Gastrocnemius medialis (tissue), 4 donors: ENCODE data around the gene ALOX12B. TPM values are rescaled to one million over a fixed set of nuclear protein-coding genes. Genes with fewer than 3 reads are reported as not detected.

Experiments used
- ATAC-seq, 2 donors: fragments of 150-250 bp; one replicate each; pipeline ENCODE4 v1.9.1; 2016
- DNase-seq, 2 donors: peaks; one replicate each; pipeline ENCODE4 v3.0.0-alpha.2; 2019
- H3K27ac ChIP-seq, 4 donors: fragments of 200-600 bp; sonication (generic); 1 replicate in 1 of 4; 2 replicates in 3 of 4; pipeline ENCODE4 v1.5.1; 2016 to 2018; ENCODE audit warnings: mild to moderate bottlenecking in 2 of 4, moderate library complexity in 1 of 4
- H3K27me3 ChIP-seq, 3 donors: fragments of 200-600 bp; sonication (generic) in 2 of 3; 1 replicate in 1 of 3; 2 replicates in 2 of 3; pipeline versions ENCODE4 v1.5.1 to v1.6.0; 2016 to 2019; ENCODE audit warnings: mild to moderate bottlenecking in 1 of 3, moderate library complexity in 1 of 3
- H3K36me3 ChIP-seq, 2 donors: fragments of 200-600 bp; sonication (generic) in 1 of 2; one replicate each; pipeline ENCODE4 v1.5.1; 2017 to 2018
- H3K4me1 ChIP-seq, 2 donors: fragments of 200-600 bp; sonication (generic) in 1 of 2; one replicate each; pipeline ENCODE4 v1.5.1; 2016 to 2017; ENCODE audit warnings: mild to moderate bottlenecking in 2 of 2
- H3K4me3 ChIP-seq, 4 donors: fragments of 200-600 bp; sonication (generic) in 3 of 4; 1 replicate in 1 of 4; 2 replicates in 3 of 4; pipeline ENCODE4 v1.5.1; 2016 to 2019; ENCODE audit warnings: mild to moderate bottlenecking in 2 of 4
- H3K9me3 ChIP-seq, 3 donors: fragments of 200-600 bp; sonication (generic) in 2 of 3; 1 replicate in 1 of 3; 2 replicates in 2 of 3; pipeline ENCODE4 v1.5.1; 2016 to 2019
- POLR2A ChIP-seq, 2 donors: fragments of 450-650 bp; IDR thresholded peaks; one replicate each; pipeline ENCODE4 v1.6.1; 2017; ENCODE audit warnings: antibody characterized with exemption in 2 of 2, mild to moderate bottlenecking in 2 of 2, moderate library complexity in 2 of 2
- in situ Hi-C, 4 donors: fragments of 200-750 bp; cut with MboI; loops; one replicate each; pipeline versions ENCODE4 v1.15.0 to v1.8.0; 2017; ENCODE audit warnings: low sequenced_read_pairs in 4 of 4
- intact Hi-C: fragments of 100-400 bp; cut with DNase I; formaldehyde crosslinking; loops from one replicate; pipeline ENCODE4 v1.15.1; 2023; ENCODE audit warnings: low total_unique reads
- total RNA-seq, 4 donors: library from RNA; depleted of rRNA; stranded (reverse); fragments of >200 nt; gene quantifications; one replicate each; pipeline versions ENCODE4 v1.1.0 to v1.2.3, GENCODE V29; 2016
- TF ChIP-seq, protein P1 (sequence below), 5 experiments: fragments of 450-650 bp in 3 of 5; fragments of 200-600 bp in 2 of 5; sonication (generic) in 2 of 5; IDR thresholded peaks in 4 of 5; conservative IDR thresholded peaks in 1 of 5; 1 replicate in 4 of 5; 2 replicates in 1 of 5; pipeline ENCODE4 v1.5.1; 2016 to 2019; ENCODE audit warnings: antibody characterized with exemption in 5 of 5, mild to moderate bottlenecking in 3 of 5, moderate library complexity in 3 of 5

Gene ALOX12B
- total RNA-seq, 4 donors from 2014 or later, result not detected

DNA sequence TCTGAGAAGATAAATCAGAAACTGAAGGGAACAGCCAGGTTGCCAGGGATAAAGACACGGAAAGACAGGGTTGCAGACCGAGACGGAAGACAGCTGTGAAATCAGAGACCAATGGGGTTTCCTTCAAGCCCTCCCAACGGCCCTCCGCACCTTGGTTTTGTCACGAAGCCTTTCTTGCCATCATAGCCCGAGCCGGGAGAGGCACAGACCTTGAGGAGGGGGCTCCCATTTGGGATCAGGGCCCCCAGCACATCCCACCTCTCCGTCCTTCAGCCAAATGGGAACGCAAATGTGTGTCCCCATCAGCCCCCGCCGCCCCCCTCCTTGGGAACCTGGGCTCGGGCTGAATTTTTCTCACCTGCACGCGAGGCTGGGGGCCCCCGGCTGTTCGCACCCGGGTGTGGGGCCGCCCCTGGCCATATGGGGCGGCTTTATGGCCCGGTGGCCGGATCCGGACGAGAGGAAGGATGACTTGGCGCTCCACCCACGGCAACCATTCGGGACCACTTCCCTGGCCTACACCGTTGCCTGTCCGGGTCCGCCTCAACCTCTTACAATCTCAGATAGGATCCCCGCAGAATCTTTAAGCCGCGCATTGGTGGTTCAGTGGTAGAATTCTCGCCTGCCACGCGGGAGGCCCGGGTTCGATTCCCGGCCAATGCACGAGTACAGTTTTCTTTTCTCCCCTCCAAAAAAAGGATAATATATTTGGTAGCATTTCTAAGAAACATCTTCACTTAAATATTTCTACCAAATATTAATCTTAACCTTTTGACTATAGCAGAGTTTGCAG lies 37.8 kb upstream of the ALOX12B start:
- Histone ChIP-seq H3K9me3 (no peaks in the 10 kb centered on the region), H3K4me3 (peak overlapping the region; percentile 66 to 78 (median 72)), H3K36me3 (no peaks in the 10 kb centered on the region), H3K27ac (peak overlapping the region; percentile 68 to 79 (median 74)), H3K27me3 (peaks cover 31 to 44% (median 37%) of the 10 kb centered on the region in 3 donors), H3K4me1 (peaks cover 57 to 62% of the 10 kb centered on the region in 2 donors)
- DNase-seq, result peak; percentile 63 to 68
- intact Hi-C loops, result no loop called here
- no peak for TF ChIP-seq POLR2A (IDR thresholded peaks at IDR 0.05)
- TF ChIP-seq, protein P1, sequence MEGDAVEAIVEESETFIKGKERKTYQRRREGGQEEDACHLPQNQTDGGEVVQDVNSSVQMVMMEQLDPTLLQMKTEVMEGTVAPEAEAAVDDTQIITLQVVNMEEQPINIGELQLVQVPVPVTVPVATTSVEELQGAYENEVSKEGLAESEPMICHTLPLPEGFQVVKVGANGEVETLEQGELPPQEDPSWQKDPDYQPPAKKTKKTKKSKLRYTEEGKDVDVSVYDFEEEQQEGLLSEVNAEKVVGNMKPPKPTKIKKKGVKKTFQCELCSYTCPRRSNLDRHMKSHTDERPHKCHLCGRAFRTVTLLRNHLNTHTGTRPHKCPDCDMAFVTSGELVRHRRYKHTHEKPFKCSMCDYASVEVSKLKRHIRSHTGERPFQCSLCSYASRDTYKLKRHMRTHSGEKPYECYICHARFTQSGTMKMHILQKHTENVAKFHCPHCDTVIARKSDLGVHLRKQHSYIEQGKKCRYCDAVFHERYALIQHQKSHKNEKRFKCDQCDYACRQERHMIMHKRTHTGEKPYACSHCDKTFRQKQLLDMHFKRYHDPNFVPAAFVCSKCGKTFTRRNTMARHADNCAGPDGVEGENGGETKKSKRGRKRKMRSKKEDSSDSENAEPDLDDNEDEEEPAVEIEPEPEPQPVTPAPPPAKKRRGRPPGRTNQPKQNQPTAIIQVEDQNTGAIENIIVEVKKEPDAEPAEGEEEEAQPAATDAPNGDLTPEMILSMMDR (IDR thresholded peaks at IDR 0.05 in 4 of 5, conservative IDR thresholded peaks at IDR 0.05 in 1 of 5), result no peak
- ATAC-seq, result peak; percentile 45 to 51
- in situ Hi-C loops, result loop anchor here in 2 of 4 donors (10.0 kb wide), 2 partner anchors 49 to 59 kb away; partner anchors contain the start of gene TMEM107 (in 1 of the 2)

DNA sequence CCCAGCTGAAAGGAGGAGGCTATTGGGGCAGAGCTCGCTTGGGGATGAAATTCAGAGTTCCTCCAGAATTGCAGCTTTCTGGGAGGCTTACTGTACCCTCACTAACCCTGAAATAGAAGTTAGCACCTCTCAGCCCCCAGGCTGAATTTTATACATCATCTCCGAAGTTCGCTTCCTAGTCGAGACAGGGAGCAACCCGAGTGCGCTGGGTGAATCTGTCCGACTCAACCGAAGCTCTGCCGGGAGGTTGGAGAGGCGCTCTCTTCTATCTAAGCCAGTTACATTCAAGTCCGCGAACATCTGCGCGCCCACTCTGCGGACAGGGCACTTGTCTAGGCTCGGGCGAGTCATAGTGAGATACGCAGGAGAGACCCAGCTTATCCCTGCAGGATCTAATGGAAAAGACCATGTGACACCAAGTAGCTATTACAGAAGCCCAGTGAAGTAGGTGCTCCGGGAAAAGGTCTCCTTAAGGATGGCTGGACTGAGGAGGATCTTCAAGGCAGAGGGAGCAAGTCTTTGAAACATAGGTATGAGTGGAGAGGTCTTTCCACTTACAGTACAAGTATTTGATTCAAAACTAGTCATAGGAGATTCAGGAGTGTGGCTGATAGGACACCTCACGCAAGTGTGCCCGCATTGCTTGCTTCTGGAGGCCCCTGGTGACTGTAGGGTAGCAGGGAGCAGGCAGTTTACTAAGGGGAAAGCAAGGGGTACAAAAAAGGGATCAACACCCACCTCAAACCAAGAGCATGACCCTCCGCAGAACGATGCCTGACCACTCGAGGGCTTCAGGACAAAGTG lies 37.0 kb upstream of the ALOX12B start:
- TF ChIP-seq, protein P1 (IDR thresholded peaks at IDR 0.05 in 4 of 5, conservative IDR thresholded peaks at IDR 0.05 in 1 of 5), result no peak
- TF ChIP-seq POLR2A (IDR thresholded peaks at IDR 0.05), result no peak
- no peaks in the 10 kb centered on the region for H3K9me3 ChIP-seq
- DNase-seq (no peak), ATAC-seq (no peak)
- no peaks in the 10 kb centered on the region for H3K36me3 ChIP-seq
- H3K27me3 ChIP-seq, result peaks cover 31 to 44% (median 37%) of the 10 kb centered on the region in 3 donors
- in situ Hi-C loops, result loop anchor here in 2 of 4 donors (10.0 kb wide), 2 partner anchors 50 to 60 kb away; partner anchors contain the start of gene TMEM107 (in 1 of the 2)
- H3K4me1 ChIP-seq, result peaks cover 58 to 63% of the 10 kb centered on the region in 2 donors
- no peak overlapping the region for H3K27ac ChIP-seq
- intact Hi-C loops, result no loop called here
- H3K4me3 ChIP-seq, result peak overlapping the region in 3 of 4 donors; percentile 56 to 71 (median 63)

DNA sequence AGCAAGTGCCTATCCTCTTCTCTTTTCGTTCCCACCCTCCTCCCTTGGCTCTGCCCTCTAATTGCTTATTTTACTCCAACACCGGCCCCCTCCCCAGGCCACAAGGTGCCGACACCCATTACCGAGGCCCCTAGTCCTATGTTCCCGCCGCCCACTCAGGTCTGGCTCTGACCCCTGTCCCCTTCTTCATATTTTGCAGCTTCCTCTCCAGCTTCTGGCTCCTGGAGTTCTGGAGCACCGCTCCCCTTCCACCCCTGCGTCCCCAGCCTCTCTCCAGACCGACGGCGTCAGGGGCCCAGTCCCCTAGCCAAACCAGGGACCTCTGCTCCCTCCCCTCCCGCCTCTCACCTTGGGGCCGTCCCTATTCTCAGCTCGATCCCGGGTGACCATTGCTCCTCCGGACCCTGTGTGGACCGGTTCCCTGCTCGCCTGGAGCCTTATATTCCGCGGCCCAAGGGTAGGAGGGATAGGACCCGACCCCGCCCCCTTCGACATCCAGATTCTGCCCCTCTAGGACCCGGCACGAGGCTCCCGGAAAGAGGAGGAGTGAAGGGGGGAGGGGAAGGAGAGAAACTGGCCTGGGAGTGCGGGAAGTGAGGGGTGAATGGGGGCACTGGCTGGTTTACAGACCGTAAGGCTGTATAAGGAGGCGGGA lies 36.3 kb upstream of the ALOX12B start, which contains the start of gene HES7:
Gene HES7 (minus strand): TSS at position 412 of the 655 bp plus-strand sequence. CDS start 22 bp downstream, at position 390.
- DNase-seq (no peak), ATAC-seq (no peak)
- no peaks in the 10 kb centered on the region for H3K9me3 ChIP-seq
- intact Hi-C loops (no loop called here), in situ Hi-C loops (loop anchor here in 2 of 4 donors (10.0 kb wide), 2 partner anchors 51 to 61 kb away; partner anchors contain the start of gene TMEM107 (in 1 of the 2))
- peaks cover 58 to 64% of the 10 kb centered on the region in 2 donors for H3K4me1 ChIP-seq
- H3K27me3 ChIP-seq, result peaks cover 31 to 44% (median 37%) of the 10 kb centered on the region in 3 donors
- no peaks in the 10 kb centered on the region for H3K36me3 ChIP-seq
- H3K27ac ChIP-seq, result peak within 1 kb of the TSS in 1 of 4 donors; percentile 4
- H3K4me3 ChIP-seq, result peak within 1 kb of the TSS; percentile 56 to 71 (median 60)
- TF ChIP-seq POLR2A (IDR thresholded peaks at IDR 0.05), result no peak
- TF ChIP-seq, protein P1 (IDR thresholded peaks at IDR 0.05 in 4 of 5, conservative IDR thresholded peaks at IDR 0.05 in 1 of 5), result no peak
